ENCODE data around the gene MCUR1.

MCUR1 gene

DNA sequence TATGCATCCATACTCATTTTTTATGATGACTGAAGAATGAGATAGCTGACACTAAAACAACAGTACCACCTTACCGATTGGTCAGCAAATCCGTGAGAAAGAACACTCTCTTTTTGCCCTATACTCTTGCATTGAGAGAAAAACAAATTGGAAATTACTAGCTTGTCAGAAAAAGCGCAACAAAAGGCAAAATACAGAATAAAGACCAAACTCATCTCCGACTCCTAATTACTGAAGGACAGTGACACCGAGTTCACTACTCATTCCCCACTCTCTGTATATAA lies 2.1 kb downstream of the MCUR1 start:
- TF ChIP-seq, protein P1, sequence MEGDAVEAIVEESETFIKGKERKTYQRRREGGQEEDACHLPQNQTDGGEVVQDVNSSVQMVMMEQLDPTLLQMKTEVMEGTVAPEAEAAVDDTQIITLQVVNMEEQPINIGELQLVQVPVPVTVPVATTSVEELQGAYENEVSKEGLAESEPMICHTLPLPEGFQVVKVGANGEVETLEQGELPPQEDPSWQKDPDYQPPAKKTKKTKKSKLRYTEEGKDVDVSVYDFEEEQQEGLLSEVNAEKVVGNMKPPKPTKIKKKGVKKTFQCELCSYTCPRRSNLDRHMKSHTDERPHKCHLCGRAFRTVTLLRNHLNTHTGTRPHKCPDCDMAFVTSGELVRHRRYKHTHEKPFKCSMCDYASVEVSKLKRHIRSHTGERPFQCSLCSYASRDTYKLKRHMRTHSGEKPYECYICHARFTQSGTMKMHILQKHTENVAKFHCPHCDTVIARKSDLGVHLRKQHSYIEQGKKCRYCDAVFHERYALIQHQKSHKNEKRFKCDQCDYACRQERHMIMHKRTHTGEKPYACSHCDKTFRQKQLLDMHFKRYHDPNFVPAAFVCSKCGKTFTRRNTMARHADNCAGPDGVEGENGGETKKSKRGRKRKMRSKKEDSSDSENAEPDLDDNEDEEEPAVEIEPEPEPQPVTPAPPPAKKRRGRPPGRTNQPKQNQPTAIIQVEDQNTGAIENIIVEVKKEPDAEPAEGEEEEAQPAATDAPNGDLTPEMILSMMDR (IDR thresholded peaks at IDR 0.05; ENCODE audit: low read depth, low read length, missing control alignments): no peak
- in situ Hi-C loops (cut with HindIII; ENCODE audit: low sequenced_read_pairs): no loop called here
- DNase-seq (ENCODE audit: low read depth): no peak
- no peak overlapping the region for H3K4me3 ChIP-seq (ENCODE audit: low read depth, low read length)

DNA sequence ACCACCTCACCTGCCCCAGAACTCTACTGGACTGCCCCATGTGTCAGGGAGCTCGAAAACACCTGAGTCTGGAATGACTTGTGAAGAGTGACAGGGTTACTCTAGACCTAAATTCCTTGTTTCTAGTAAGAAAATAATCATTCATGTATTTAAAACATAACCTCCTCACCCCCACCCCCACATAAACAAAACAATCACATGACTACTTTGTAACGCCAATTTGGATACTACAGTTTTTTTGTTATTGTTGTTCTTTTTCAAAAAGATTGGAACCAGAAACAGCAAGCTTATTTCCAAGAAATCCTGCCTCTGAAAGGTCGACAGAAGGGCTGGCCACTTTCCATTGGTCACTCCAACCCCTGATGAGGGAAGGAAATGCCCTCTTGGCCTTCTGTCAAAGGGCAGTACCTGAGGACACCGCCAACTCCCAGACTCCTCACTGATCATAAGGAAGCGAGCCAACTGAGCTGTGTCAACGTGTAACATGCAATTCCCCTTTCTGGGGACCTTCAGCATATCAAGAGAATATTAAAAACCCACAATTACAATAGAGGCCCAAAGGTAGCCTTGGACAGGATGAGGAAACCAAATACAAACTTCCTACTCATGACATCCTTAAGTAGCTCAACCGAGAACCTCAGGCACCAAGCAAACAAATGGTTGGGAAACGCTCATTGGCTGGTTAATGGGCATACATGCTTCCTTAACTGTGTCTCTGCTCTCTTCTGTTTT lies 2.6 kb downstream of the MCUR1 start:
- H3K4me3 ChIP-seq (ENCODE audit: low read depth, low read length): no peak overlapping the region
- DNase-seq (ENCODE audit: low read depth): no peak
- TF ChIP-seq, protein P1 (IDR thresholded peaks at IDR 0.05; ENCODE audit: low read depth, low read length, missing control alignments): no peak
- in situ Hi-C loops (cut with HindIII; ENCODE audit: low sequenced_read_pairs): no loop called here

GRCh38 chr6:13810688-13811446 lies 3.5 kb downstream of the MCUR1 start:
- in situ Hi-C loops (cut with HindIII; ENCODE audit: low sequenced_read_pairs): no loop called here
- DNase-seq (ENCODE audit: low read depth): no peak
- TF ChIP-seq, protein P1 (IDR thresholded peaks at IDR 0.05; ENCODE audit: low read depth, low read length, missing control alignments): no peak
- no peak overlapping the region for H3K4me3 ChIP-seq (ENCODE audit: low read depth, low read length)

DNA sequence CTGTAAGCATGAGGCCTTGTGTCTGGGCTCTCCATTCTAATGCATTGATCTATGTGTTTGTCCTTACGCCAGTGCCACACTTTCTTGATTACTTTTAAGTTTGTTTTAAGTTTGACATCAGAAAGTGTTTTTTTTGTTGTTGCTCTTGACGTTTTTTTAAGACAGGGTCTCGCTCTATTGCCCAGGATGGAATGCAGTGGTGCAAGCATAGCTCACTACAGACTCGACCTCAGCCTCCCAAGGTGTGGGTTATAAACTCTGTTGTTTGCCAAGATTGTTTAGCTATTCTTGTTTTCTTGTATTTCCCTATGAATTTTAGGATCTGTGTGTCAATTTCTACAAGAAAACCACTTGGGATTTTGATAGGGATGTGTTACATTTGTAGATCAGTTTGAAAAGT lies 5.6 kb downstream of the MCUR1 start:
- H3K4me3 ChIP-seq (ENCODE audit: low read depth, low read length): no peak overlapping the region
- TF ChIP-seq, protein P1 (IDR thresholded peaks at IDR 0.05; ENCODE audit: low read depth, low read length, missing control alignments): no peak
- in situ Hi-C loops (cut with HindIII; ENCODE audit: low sequenced_read_pairs): no loop called here
- DNase-seq (ENCODE audit: low read depth): no peak

- TF ChIP-seq, protein P1 (IDR thresholded peaks at IDR 0.05; ENCODE audit: low read depth, low read length, missing control alignments): no peak
- DNase-seq (ENCODE audit: low read depth): no peak
- H3K4me3 ChIP-seq (ENCODE audit: low read depth, low read length): no peak overlapping the region
- in situ Hi-C loops (cut with HindIII; ENCODE audit: low sequenced_read_pairs): no loop called here
Measured at GRCh38 chr6:13807696-13808095, 6.7 kb downstream of the MCUR1 start.

DNA sequence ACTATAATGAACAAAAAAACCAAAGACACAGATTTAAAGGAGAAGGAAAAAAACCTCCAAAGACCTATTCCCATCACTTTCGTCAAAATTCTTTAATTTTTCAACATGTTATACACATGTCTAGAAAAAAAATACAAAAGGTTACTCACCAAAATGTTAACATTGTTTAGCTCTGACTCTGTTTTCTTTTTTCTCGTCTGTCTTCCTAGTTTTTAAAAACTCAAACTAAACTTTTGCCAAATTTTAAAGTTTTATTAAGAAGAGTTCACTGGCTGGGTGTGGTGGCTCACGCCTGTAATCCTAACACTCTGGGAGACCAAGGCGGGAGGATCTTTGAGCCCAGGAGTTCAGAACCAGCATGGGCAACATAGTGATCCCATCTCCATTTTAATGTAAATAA lies 10.8 kb downstream of the MCUR1 start:
- in situ Hi-C loops (cut with HindIII; ENCODE audit: low sequenced_read_pairs): no loop called here
- TF ChIP-seq, protein P1 (IDR thresholded peaks at IDR 0.05; ENCODE audit: low read depth, low read length, missing control alignments): no peak
- no peak overlapping the region for H3K4me3 ChIP-seq (ENCODE audit: low read depth, low read length)

More for the DNA sequence above, 10.8 kb downstream of the MCUR1 start:
- no peak for DNase-seq (ENCODE audit: low read depth)
